ENCODE results near the gene ADCY9. TPM values are rescaled to one million over a fixed set of nuclear protein-coding genes. Genes with fewer than 3 reads are reported as not detected.
"Not testable (repeated sequence)": the region's sequence is repeated elsewhere in the genome, so short reads cannot be mapped to it uniquely, and the experiment has no call there.

Gene ADCY9
- total RNA-seq, 2 experiments from 2014 or later: 6.1 to 7.2 TPM

DNA sequence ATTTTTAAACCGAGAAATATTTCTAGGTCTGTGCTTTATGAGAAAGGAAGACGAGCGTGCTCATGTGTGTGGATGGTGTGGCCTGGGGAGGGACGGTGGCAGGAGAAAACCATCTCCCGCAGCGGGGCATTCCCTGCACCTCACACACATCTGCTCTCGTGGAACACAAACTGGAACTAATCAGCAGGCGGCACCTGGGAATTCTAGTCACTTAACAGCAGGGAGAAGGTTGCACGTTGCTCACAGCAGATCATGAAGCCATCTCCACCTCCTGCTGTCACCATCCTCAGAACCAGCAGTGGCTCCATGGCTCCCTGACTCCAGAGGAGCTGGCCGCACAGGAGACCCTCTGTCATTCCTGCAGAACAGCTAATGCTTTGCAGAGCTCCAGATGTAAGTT is 35.2 kb downstream of the ADCY9 start:
- ChIA-PET CTCF (interaction anchor here (0.7 kb wide), 1 partner anchor 15 kb away, joined by 5 read pairs; no protein-coding TSS in a partner anchor), POLR2A (interaction anchor here (0.6 to 0.7 kb wide), 2 partner anchors 532 to 823 kb away, joined by 3 to 4 read pairs; no protein-coding TSS in a partner anchor)

DNA sequence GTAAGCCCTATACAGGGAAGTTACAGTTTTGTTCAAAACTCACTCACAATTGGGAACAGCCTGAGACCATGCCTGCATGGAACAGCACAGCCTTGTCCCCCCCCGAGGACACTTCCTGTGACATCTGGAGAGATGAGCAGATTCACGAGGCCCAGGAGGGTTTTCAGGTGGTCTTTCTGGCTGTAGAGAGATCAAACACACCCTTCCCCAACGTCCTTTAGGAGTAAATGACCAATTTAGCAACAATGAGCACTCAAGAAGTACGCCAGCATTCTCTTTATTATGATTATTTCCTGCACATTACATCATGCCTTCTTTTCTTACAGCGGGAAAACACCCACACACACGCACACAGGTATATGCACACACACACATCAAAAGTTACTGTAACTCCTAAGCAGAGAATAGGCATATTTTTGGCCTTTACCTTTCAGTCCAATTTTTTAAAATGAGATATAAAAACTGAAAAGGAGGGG is 39.0 kb downstream of the ADCY9 start:
- ChIA-PET POLR2A (interaction anchor here (0.6 kb wide), 1 partner anchor 35 kb away, joined by 4 read pairs; no protein-coding TSS in a partner anchor), CTCF (no interaction called here)

DNA sequence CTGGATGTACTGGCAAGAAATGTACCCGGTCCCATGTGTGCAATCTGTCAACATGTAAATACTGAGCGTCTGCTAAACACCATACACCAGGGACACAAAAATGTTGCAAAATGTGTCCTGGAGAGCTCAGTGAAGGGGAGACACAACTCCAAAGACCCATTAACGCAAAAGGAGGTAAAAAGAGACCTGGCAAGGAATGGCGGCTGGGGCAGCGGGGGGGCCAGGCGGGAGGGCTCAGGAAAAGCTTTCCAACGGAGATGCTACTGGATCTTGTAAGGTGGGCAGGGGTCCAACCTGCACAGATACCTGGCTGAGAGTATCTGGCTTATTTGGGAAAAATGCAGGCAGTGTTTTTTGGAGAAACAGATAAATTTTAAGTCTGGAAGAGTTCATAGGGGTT is 40.7 kb downstream of the ADCY9 start:
- ChIA-PET CTCF (no interaction called here), POLR2A (no interaction called here)

DNA sequence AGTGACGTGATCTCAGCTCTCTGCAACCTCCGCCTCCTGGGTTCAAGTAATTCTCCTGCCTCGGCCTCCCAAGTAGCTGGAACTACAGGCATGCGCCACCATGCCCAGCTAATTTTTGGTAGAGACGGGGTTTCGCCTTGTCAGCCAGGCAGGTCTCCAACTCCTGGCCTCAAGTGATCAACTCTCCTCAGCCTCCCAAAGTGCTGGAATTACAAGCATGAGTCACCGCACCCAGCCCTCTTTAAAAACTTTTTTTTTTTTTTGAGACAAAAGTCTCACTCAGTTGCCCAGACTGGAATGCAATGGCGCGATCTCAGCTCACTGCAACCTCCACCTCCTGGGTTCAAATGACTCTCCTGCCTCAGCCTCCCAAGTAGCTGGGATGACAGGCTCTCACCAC is 43.1 kb downstream of the ADCY9 start:
- POLR2A ChIA-PET: not testable (repeated sequence)
- CTCF ChIA-PET: interaction anchor here (0.6 to 0.9 kb wide), 3 partner anchors 134 to 291 kb away, joined by 3 read pairs; no protein-coding TSS in a partner anchor

DNA sequence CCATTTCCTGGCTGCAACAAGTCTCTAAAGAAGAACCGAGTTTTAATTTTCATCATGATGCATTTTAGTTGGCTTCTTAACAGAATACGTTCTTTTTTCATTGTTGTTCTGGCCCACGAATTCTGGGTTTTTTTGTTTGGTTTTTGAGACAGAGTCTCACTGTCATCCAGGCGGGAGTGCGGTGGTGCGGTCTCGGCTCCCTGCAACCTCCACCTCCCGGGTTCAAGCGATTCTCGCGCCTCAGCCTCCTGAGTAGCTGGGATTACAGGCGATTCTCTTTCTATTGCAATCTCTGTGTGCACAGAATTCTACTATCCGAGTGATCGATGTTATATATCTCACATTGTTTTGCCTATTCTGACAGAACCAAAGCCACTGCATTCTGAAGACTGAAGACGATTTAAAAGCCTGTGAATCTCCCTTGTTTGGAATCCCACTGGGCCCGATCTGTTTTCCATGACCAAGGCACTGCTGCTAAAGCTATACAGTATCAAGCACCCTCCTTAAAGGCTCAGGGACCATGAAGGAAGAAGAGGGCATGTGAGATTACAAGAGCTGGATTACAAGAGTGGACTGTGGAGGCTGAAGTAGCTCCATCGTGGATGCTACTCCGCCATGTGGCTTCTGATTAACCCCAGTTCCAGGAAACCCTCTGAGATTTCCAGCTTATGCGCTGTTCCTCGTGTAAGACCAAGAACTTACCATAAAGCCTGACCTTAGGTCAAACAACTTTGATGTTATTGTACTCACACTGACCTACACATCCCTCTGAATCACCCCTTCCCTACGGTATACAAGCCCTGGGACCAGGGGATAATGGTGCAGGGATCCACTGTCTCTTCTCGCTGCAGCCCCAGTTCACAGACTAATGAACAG is 44.3 kb downstream of the ADCY9 start:
- POLR2A ChIA-PET: no interaction called here
- CTCF ChIA-PET: interaction anchor here (0.5 kb wide), 1 partner anchor 73 kb away, joined by 4 read pairs; no protein-coding TSS in a partner anchor

DNA sequence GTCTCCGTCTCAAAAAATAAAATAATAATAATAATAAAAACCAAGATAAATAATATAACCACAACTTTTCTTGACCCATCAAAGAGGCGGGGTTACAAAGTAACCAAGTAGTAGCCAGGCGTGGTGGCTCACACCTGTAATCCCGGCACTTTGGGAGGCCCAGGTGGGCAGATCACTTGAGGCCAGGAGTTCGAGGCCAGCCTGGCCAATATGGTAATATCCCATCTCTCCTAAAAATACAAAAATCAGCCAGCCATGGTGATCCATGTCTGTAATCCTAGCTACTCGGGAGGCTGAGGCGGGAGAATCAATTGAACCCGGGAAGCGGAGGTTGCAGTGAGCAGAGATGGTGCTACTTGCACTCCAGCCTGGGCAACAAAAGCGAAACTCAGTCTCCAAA is 45.3 kb downstream of the ADCY9 start:
- POLR2A ChIA-PET: no interaction called here
- CTCF ChIA-PET: no interaction called here

DNA sequence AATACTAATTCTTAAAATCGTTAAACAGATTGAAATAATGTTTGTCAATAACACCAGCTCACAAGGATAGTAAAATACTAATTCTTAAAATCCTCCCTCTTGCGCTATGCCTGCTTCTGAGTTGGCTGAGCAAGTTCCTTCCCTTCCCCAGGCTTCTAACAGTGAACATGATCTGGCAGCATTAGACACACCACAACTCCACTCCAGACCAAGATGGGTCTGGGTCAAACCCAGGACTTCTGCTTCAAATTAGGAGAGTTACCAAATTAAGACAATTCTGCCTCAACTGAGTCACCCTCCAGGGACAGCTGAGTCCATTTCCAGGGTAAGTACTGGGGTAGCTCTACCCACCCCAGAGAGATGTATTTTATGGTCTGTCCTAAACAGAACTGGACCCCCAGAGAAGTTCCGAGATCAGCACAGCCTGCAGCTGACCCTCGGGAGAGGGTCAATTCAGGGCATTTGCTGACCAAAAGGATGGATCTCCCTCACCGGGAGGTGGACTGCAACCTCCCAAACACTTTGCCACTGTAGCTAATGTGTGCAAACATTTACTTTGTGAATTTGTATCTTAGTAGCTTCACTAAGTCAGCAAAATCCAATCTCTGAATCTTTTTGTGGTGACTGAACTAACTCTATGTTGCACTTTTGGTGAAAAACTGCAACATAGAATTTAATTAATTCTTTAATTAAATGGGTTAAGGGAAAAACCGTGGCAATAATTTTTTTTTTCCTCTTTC is 48.8 kb downstream of the ADCY9 start:
- ChIA-PET CTCF (no interaction called here), POLR2A (no interaction called here)

DNA sequence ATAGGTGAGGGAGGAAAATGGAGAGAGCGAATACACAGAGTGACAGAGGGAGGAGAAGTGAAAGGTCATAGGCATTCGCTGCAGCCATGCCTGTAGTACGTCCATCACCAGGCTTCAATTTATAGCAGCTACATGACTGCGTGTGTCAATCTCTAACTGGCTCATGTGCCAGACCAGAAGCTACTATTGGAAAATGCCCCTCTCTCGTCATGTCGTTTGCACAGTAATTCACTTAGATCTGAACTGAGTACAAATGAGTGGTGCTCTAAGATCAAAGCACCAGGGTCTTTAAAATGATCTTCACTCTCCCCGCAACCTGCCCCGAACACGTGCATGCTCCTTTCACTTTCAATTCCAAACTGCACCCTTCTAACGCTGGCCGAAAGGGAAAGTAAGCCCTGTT is 51.3 kb downstream of the ADCY9 start:
- ChIA-PET POLR2A (no interaction called here), CTCF (no interaction called here)

DNA sequence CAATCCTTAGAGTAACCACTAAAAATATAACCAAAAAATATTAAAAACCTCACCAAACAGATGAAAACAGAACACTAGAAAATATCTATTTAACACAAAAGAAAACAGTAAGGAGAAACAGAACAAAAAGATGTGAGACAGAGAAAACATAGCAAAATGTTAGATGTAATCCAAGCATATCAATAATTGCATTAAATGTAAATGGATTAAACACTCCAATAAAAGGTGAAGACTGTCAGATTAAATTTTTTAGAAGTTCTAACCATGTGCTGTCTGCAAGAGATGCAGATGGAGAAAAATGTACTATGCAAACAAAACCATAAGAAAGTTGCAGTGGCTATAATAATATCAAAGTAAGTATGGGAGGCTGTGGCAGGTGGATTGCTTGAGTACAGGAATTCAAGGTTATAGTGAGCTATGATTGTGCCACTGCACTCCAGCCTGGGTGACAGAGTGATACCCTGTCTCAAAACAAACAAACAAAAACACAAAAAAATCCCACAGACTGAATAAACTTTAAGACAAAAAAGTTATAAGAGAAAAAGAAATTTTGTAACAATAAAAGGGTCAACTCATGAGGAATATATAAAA is 53.9 kb downstream of the ADCY9 start:
- ChIA-PET CTCF (no interaction called here), POLR2A (no interaction called here)

DNA sequence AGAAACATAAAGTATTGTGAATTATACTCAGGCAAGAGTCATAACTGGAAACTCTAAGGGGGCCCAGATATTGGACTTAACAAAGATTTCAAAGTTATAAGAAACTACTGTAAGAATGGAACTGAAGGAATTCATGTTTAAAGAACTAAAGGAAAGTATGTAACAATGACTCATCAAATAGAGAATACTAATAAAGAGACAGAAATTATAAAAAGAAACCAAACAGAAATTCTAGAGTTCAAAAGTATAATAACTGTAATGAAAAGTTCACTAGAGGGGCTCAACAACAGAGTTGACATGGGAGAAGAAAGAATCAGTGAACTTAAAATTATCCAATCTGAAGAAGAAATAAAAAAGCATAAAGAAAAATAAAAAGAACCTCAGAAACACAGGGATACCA is 55.4 kb downstream of the ADCY9 start:
- CTCF ChIA-PET: no interaction called here

DNA sequence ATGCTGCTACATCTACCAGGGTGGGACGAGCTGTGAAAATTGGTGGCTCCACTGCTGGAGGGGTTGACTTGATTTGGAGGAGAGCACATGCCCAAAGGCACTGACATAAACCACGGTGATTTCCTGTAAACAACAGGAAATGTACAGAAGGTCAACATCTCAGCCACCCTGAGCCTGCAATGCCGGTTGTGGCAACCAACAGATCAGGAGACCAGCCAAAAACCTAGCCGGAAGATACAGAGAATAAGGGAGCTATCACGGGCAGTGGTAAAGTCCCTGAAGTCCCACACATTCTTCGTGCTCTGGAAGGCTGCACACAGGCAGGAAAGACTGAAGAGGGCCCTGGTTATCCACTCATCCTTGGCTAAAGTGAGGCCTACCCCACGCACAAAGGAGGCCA is 56.2 kb downstream of the ADCY9 start:
- CTCF ChIA-PET: no interaction called here
- POLR2A ChIA-PET: no interaction called here

More for the DNA sequence above, 55.4 kb downstream of the ADCY9 start:
- POLR2A ChIA-PET: no interaction called here

DNA sequence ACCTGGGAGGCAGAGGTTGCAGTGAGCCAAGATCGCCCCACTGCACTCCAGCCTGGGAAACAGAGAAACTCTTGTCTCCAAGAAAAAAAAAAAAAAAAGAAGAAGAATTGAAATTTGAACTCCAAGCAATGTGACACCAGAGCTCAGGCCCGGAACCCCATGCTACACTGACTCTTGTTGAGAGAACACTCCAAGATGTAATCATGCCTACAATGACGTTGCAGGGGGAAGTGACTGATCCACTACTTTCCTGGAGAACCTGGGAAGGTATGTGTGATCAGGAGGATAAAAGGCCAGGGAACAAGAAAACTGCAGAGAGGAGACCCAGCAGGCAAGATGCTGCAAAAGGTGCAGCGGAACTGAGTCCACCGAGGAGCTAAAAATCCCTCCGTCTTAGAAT is 57.9 kb downstream of the ADCY9 start:
- POLR2A ChIA-PET: interaction anchor here (0.6 to 0.7 kb wide), 2 partner anchors 54 to 402 kb away, joined by 4 read pairs; no protein-coding TSS in a partner anchor
- CTCF ChIA-PET: interaction anchor here (0.5 kb wide), 1 partner anchor 223 kb away, joined by 3 read pairs; no protein-coding TSS in a partner anchor

DNA sequence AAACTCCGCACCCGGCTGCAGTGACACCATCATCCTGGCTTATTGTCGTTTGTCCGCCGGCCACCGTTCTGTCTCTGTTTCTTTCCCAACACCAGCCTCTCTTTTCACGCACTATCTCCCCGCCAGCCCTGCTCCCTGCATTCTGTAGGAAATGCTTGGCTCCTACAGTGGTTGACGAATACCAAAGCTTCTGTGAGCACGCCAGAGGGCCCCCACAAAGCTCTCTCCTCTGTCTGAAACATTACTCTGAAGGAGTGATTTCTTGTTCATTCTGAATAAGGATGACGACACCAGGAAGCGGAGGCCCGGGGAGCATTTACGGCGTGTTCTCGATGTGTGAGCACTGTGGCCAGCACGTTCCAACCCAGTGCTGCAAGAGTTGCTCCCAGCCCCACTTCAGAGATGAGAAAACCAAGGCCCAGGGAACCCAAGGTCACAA is 58.8 kb downstream of the ADCY9 start:
- ChIA-PET CTCF (no interaction called here), POLR2A (interaction anchor here (0.6 kb wide), 1 partner anchor 278 kb away, joined by 7 read pairs; no protein-coding TSS in a partner anchor)

DNA sequence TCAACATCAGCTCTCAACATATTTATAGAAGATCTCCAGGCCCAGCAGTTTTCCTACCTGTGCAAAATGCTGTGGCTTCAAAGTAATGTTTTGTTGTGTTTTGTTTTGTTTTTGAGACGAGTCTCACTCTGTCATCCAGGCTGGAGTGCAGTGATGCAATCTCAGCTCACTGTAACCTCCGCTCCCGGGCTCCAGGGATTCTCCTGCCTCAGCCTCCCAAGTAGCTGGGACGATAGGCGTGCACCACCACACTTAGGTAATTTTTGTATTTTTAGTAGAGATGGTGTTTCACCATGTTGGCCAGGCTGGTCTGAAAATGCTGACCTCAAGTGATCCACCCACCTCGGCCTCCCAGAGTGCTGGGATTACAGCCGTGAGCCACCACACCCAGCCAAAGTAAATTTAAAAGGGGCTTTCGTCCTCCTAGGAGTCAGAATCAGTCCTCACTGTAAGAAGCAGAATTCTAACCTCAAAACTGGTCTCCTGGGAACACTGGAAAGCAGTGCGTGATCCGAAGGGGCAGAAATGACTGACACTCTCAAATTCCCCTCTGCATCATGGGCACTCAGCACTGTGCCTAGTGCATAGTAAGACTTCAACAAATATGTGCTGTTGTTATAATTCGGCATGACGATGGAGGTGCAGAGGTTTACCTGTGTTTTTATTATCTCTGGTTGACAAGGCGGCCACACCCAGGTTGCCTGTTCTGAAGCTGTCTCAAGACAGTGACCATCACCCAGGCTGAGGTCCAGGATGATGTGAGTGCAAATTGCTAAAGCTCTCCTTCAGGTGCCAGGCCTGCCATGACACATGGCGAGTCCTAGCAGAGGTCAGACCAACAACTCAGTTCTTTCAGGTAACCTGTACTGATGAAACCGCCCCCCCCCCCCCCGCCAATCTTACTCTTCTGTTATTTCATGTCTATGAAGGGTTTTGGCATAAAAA is 59.8 kb downstream of the ADCY9 start:
- ChIA-PET CTCF (interaction anchor here (1.2 kb wide), 1 partner anchor 9 kb away, joined by 3 read pairs; no protein-coding TSS in a partner anchor), POLR2A (no interaction called here)

DNA sequence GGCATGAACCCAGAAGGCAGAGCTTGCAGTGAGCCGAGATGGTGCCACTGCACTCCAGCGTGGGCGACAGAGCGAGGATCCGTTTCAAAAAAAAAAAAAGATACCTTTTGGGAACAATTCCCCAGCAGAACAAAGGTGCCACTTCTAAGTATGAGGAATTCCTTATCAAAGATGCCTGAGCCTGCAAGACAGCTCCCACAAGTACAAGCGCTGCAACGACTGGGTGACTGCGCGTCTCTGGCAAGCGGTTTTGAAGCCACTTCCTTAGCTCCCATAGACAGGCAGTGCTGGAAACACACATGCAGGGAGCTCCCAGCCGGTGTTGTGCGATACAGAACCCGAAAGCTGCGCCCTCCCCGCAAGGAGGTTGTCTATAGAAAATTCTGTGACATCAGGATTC is 60.5 kb downstream of the ADCY9 start:
- ChIA-PET CTCF (interaction anchor here (1.2 kb wide), 1 partner anchor 10 kb away, joined by 3 read pairs; no protein-coding TSS in a partner anchor), POLR2A (no interaction called here)

DNA sequence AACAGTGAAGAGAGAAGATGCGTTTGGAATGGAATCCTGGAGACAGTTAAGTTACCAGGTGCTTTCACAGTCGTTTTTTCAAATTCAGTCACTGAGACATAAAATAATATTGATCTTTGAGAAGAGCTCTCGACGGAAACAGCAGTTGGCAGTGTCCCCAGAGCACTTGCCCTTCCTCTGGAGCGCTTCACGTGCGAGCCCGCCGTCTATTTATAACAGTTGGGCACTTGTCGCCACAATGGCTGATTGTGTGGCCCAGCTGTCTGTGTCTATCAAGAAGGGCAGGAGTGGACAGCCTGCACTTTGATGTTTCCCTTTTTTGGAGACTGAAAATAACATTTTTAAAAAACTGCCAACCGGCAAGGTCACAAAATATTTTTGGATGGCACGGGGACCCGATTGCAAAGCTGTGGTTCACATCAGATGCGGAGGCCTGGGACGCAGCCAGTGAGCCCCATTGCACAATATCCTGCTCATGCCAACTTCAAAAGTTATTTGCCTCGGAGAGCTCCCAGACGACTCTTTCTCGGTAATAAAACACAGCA is 62.9 kb downstream of the ADCY9 start:
- ChIA-PET CTCF (no interaction called here), POLR2A (no interaction called here)

DNA sequence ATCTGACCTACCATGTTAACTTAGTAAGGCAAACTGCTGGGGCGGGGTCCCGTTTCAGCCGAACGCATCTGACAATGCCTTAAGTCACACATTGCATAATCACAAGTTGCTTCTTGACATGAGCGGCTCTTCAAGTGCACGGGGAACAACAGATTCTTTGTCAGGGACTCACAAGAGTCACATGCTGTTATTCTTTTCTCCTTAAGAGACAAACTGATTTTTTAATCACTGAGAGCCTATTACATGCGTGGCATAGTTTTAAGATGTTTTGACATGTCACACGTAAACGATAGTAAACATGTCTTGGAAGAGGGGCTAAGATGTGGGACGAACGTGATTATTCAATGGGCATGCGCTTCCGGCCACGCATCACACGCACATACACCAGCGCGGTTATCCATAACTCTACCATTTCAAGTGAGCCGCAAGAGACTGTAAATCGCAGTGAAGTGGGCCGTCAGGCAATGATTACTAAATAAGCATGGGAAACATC is 63.4 kb downstream of the ADCY9 start:
- ChIA-PET POLR2A (no interaction called here), CTCF (no interaction called here)

DNA sequence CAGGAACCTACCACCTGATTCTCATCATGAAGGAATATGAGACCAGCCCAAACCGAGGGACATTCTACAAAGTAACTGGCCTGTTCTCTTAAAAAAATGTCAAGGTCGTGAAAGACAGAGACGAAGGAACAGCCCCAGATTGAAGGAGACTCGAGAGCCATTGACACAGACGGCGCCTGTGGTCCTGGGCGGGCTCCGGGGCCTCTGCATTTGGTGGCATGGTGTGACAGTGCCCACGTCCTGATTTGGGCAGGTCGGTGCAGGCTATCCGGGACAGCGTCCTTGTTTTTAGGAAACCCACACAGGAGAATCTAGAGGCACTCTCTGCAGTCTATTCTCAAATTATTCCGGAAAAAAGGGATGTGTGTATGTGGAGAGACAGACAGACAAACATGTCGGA is 64.1 kb downstream of the ADCY9 start:
- POLR2A ChIA-PET: no interaction called here

More for the DNA sequence above, 64.1 kb downstream of the ADCY9 start:
- CTCF ChIA-PET: interaction anchor here (0.7 kb wide), 1 partner anchor 519 kb away, joined by 3 read pairs; no protein-coding TSS in a partner anchor
